A673 (cell line): ENCODE data around the gene DGKQ. TPM values are rescaled to one million over a fixed set of nuclear protein-coding genes. Genes with fewer than 3 reads are reported as not detected.

ENCODE experiments used
- BruUV-seq: library from RNA; stranded (reverse); fragments of 400-500 nt; replicated peaks from 2 replicates; lab custom pipeline; 2021; lab: Mats Ljungman, UMichigan
- CTCF ChIA-PET: fragments of 300-600 bp; sonication (Branson Sonifier 250); formaldehyde crosslinking; loops from one replicate; lab custom pipeline; 2022; ENCODE audit warnings: antibody characterized with exemption; lab: Charles Lee
- POLR2A ChIA-PET: fragments of 300-600 bp; sonication (Branson Sonifier 250); formaldehyde crosslinking; loops from one replicate; lab custom pipeline; 2022; ENCODE audit warnings: antibody characterized with exemption; ENCODE audit not compliant: low non-redundant PET; lab: Charles Lee
- DNase-seq: peaks from one replicate; pipeline ENCODE4 v3.0.0-alpha.2; 2015; ENCODE audit warnings: low spot score
- H3K27ac ChIP-seq: fragments of 200-600 bp; sonication (generic); 2 replicates; pipeline ENCODE4 v1.5.1; 2016; ENCODE audit warnings: mixed run types, low read depth, mild to moderate bottlenecking, mixed read lengths, antibody characterized with exemption, low read length; ENCODE audit not compliant: poor library complexity, severe bottlenecking
- H3K27me3 ChIP-seq: fragments of 200-600 bp; sonication (generic); replicated peaks from 2 replicates; pipeline ENCODE4 v1.6.1; 2017; ENCODE audit warnings: mixed run types, low read depth, mild to moderate bottlenecking, mixed read lengths, antibody characterized with exemption, low read length; ENCODE audit not compliant: insufficient read depth, poor library complexity
- H3K36me3 ChIP-seq: fragments of 200-600 bp; sonication (generic); 2 replicates; pipeline ENCODE4 v1.6.1; 2016; ENCODE audit warnings: mixed run types, mild to moderate bottlenecking, mixed read lengths, antibody characterized with exemption, low read length; ENCODE audit not compliant: insufficient read depth, poor library complexity, severe bottlenecking
- H3K4me1 ChIP-seq: fragments of 200-600 bp; sonication (generic); 2 replicates; pipeline ENCODE4 v1.6.1; 2017; ENCODE audit warnings: mixed run types, mild to moderate bottlenecking, mixed read lengths, antibody characterized with exemption, low read length; ENCODE audit not compliant: insufficient read depth, poor library complexity, severe bottlenecking
- H3K4me3 ChIP-seq: fragments of 200-600 bp; sonication (generic); 2 replicates; pipeline ENCODE4 v1.5.1; 2016; ENCODE audit warnings: low read depth, mixed run types, mild to moderate bottlenecking, mixed read lengths, low read length; ENCODE audit not compliant: poor library complexity, severe bottlenecking
- H3K9me3 ChIP-seq: fragments of 200-600 bp; sonication (generic); 2 replicates; pipeline ENCODE4 v1.6.1; 2016; ENCODE audit warnings: mixed run types, low read depth, mild to moderate bottlenecking, mixed read lengths, antibody characterized with exemption, low read length; ENCODE audit not compliant: poor library complexity, severe bottlenecking
- EZH2 ChIP-seq: fragments of 200-600 bp; sonication (generic); IDR thresholded peaks from 2 replicates; pipeline ENCODE4 v1.6.1; 2017; ENCODE audit warnings: borderline replicate concordance, low read depth, mild to moderate bottlenecking, mixed read lengths, antibody characterized with exemption, low read length; ENCODE audit not compliant: poor library complexity, severe bottlenecking
- intact Hi-C: fragments of 100-400 bp; cut with micrococcal nuclease; formaldehyde crosslinking; loops from one replicate; pipeline ENCODE4 v1.10.0; 2022; ENCODE audit not compliant: unreplicated experiment
- total RNA-seq: library from RNA; stranded (reverse); gene quantifications from 2 replicates; pipeline ENCODE4 v1.2.3, GENCODE V29; 2021
- TF ChIP-seq, protein P1 (sequence below): fragments of 300-800, 200-600 bp; sonication (generic); conservative IDR thresholded peaks from 2 replicates; pipeline ENCODE4 v1.5.1; 2017; ENCODE audit warnings: low read depth, mild to moderate bottlenecking, antibody characterized with exemption, low read length, moderate library complexity, mixed read lengths

Gene DGKQ
- total RNA-seq, 1 experiment from 2014 or later = 8.8 TPM

DNA sequence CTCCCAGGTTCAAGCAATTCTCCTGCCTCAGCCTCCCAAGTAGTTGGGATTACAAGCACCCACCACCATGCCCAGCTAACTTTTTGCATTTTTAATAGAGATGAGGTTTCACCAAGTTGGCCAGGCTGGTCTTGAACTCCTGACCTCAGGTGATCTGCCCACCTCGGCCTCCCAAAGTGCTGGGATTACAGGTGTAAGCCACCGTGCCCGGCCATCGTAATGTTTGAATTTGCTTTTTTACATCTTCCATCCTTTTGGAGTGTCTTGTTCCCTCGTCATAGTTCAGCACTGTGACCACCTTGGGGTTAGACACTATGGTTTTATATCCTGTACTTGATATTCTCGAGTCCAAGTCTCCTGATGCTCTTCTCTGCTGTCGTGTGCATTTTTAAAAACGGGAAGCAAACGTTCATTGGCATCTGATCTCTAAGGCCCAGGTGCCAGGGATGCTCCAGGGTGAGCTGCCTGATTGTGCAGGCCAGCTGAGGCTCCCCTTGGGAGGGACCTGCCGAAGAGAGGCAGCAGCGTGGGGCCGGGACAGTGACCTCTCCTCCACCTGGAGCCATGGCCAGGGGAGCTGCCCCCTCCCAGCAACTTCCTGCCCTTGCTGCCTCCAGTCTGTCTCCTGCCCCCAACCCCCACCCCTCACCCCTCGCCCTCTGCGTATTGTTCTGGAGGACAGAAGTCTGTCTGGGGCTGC lies 16.7 kb downstream of the DGKQ start:
- intact Hi-C loops = no loop called here
- Histone ChIP-seq H3K36me3 (no peaks in the 10 kb centered on the region), H3K4me1 (no peaks in the 10 kb centered on the region), H3K9me3 (no peaks in the 10 kb centered on the region), H3K4me3 (no peak overlapping the region), H3K27me3 (no peaks in the 10 kb centered on the region), H3K27ac (no peak overlapping the region)
- ChIA-PET POLR2A (no interaction called here), CTCF (no interaction called here)
- TF ChIP-seq, protein P1, sequence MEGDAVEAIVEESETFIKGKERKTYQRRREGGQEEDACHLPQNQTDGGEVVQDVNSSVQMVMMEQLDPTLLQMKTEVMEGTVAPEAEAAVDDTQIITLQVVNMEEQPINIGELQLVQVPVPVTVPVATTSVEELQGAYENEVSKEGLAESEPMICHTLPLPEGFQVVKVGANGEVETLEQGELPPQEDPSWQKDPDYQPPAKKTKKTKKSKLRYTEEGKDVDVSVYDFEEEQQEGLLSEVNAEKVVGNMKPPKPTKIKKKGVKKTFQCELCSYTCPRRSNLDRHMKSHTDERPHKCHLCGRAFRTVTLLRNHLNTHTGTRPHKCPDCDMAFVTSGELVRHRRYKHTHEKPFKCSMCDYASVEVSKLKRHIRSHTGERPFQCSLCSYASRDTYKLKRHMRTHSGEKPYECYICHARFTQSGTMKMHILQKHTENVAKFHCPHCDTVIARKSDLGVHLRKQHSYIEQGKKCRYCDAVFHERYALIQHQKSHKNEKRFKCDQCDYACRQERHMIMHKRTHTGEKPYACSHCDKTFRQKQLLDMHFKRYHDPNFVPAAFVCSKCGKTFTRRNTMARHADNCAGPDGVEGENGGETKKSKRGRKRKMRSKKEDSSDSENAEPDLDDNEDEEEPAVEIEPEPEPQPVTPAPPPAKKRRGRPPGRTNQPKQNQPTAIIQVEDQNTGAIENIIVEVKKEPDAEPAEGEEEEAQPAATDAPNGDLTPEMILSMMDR = no peak
- no peak for TF ChIP-seq EZH2
- BruUV-seq = no TSS peak
- no peak for DNase-seq

DNA sequence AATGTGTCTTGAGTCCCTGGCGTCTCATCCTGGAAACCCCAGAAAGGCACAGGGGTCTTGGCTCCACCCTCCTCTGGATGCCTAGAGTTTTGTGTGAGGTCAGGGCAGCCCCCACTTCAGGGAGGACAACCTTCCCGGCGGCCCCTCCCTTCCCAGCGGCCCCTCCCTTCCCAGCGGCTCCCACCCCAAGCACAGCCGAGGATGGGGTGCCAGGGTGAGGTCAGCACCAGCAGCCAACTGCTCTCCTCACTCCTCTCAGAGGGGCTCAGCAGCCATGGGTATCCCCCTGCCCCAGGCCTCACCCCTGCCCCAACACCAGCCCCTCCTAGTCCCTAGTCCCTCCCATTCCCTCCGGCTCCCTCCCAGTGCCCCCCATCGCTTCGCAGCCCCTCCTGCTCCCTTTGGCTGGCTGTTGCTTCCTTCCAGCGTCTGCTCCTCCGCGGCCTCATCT lies 17.4 kb downstream of the DGKQ start:
- no peak for TF ChIP-seq EZH2
- TF ChIP-seq, protein P1 = no peak
- Histone ChIP-seq H3K4me3 (no peak overlapping the region), H3K27me3 (no peaks in the 10 kb centered on the region), H3K9me3 (no peaks in the 10 kb centered on the region), H3K4me1 (no peaks in the 10 kb centered on the region), H3K36me3 (no peaks in the 10 kb centered on the region), H3K27ac (no peak overlapping the region)
- intact Hi-C loops = no loop called here
- CTCF ChIA-PET = no interaction called here
- POLR2A ChIA-PET = no interaction called here
- DNase-seq = no peak
- BruUV-seq = no TSS peak

DNA sequence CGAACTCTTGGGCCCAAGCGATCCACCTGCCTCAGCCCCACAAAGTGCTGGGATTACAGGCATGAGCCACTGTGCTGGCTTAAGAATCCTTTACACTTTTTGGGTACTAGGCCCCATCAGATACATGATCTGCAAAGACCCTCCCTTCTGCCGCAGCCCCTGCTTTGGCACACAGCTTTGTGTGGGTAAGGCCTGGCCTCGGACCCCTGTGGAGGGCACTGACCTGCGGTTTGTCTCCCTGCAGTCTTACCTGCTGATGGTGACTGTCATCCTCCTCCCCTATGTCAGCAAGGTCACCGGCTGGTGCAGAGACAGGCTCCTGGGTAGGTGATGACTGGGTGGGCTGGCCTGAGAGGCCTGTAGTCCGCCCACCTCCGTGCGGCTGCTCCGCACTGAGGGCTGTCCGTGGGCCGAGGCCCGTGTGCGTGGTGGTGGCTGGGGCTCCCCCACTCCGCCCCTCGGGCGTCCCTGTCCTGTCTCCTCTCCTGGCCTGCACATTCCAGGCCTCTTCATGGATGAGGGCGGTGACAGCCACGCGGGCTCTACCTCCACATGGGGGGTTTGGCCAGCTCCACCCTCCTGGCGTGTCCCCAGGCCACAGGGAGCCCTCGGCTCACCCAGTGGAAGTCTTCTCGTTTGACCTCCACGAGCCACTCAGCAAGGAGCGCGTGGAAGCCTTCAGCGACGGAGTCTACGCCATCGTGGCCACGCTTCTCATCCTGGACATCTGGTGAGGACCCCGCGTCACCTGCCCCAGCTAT lies 18.0 kb downstream of the DGKQ start:
- no peaks in the 10 kb centered on the region for H3K27me3 ChIP-seq
- intact Hi-C loops = no loop called here
- H3K27ac ChIP-seq = no peak overlapping the region
- no peak for DNase-seq
- CTCF ChIA-PET = no interaction called here
- TF ChIP-seq, protein P1 = no peak
- no peak for TF ChIP-seq EZH2
- no peaks in the 10 kb centered on the region for H3K36me3 ChIP-seq
- H3K9me3 ChIP-seq = no peaks in the 10 kb centered on the region
- H3K4me3 ChIP-seq = no peak overlapping the region
- POLR2A ChIA-PET = interaction anchor here (0.6 kb wide), 1 partner anchor 17 kb away, joined by 4 read pairs; no protein-coding TSS in a partner anchor
- BruUV-seq = no TSS peak
- no peaks in the 10 kb centered on the region for H3K4me1 ChIP-seq
